GM12878 (cell line): ENCODE results near the gene TUBA3C. TPM values are rescaled to one million over a fixed set of nuclear protein-coding genes. Genes with fewer than 3 reads are reported as not detected.

Source experiments
- ATAC-seq: fragments of 200-7000 bp; cut with Tn5 transposase; 3 replicates; pipeline ENCODE4 v1.9.1; 2020; ENCODE audit warnings: mild to moderate bottlenecking, moderate library complexity
- BruUV-seq: library from RNA; stranded (reverse); fragments of 400-500 nt; replicated peaks from 2 replicates; lab custom pipeline; 2021; lab: Mats Ljungman, UMichigan
- CTCF ChIA-PET: fragments of 300-600 bp; sonication (Branson Sonifier 250); formaldehyde crosslinking; extraction: SDS; loops from one replicate; lab custom pipeline; 2021; ENCODE audit warnings: inconsistent platforms; lab: Yijun Ruan, JAX
- POLR2A ChIA-PET: fragments of 350-600 bp; formaldehyde crosslinking; extraction: SDS; loops from one replicate; lab custom pipeline; 2021; ENCODE audit warnings: inconsistent platforms; lab: Charles Lee
- RAD21 ChIA-PET: fragments of 300-600 bp; sonication (Branson Sonifier 250); formaldehyde crosslinking; loops from one replicate; lab custom pipeline; 2023; ENCODE audit warnings: antibody characterized with exemption; ENCODE audit not compliant: unreplicated experiment; lab: Charles Lee
- SMC1A ChIA-PET: fragments of 300-600 bp; sonication (Branson Sonifier 250); formaldehyde crosslinking; loops from one replicate; lab custom pipeline; 2023; ENCODE audit not compliant: unreplicated experiment, uncharacterized antibody; lab: Charles Lee
- DNase-seq: peaks from one replicate; pipeline ENCODE4 v3.0.0-alpha.2; 2011; ENCODE audit warnings: low read depth, low spot score
- FAIRE-seq: peaks from 3 replicates; lab custom pipeline; 2011; peaks lifted over from hg19 to GRCh38; lab: Jason Lieb, UNC
- H2AFZ ChIP-seq: 2 replicates; pipeline ENCODE4 v1.6.0; 2011; ENCODE audit warnings: low read depth, low read length, control low read depth; ENCODE audit not compliant: control insufficient read depth
- H3K27ac ChIP-seq: 2 replicates; pipeline ENCODE4 v1.5.1; 2011; ENCODE audit warnings: control low read depth; ENCODE audit not compliant: control insufficient read depth, insufficient read depth
- H3K27me3 ChIP-seq, 2 experiments: replicated peaks in 1 of 2; 2 replicates each; pipeline versions ENCODE4 v1.6.0 to v1.6.1; 2011; ENCODE audit warnings: low read length in 1 of 2; ENCODE audit not compliant: control insufficient read depth in 2 of 2, insufficient read depth in 2 of 2
- H3K36me3 ChIP-seq, 2 experiments: 2 replicates each; pipeline ENCODE4 v1.5.1; 2011; ENCODE audit warnings: low read length in 1 of 2; ENCODE audit not compliant: control insufficient read depth in 2 of 2, insufficient read depth in 2 of 2
- H3K4me1 ChIP-seq: 2 replicates; pipeline ENCODE4 v1.6.1; 2011; ENCODE audit warnings: mild to moderate bottlenecking, low read length, moderate library complexity, mixed read lengths; ENCODE audit not compliant: control insufficient read depth, insufficient read depth
- H3K4me2 ChIP-seq: 2 replicates; pipeline ENCODE4 v1.6.0; 2011; ENCODE audit warnings: control low read depth; ENCODE audit not compliant: control insufficient read depth, insufficient read depth
- H3K4me3 ChIP-seq: fragments of 200-600 bp; sonication (generic); 2 replicates; pipeline ENCODE4 v1.5.1; 2016
- H3K79me2 ChIP-seq: 2 replicates; pipeline ENCODE4 v1.6.0; 2011; ENCODE audit warnings: low read length; ENCODE audit not compliant: control insufficient read depth, insufficient read depth
- H3K9ac ChIP-seq: 2 replicates; pipeline ENCODE4 v1.8.0; 2011; ENCODE audit warnings: low read length, control low read depth, mixed read lengths; ENCODE audit not compliant: control insufficient read depth, insufficient read depth
- H3K9me3 ChIP-seq: replicated peaks from 3 replicates; pipeline ENCODE4 v1.5.1; 2011; ENCODE audit warnings: mild to moderate bottlenecking, low read length; ENCODE audit not compliant: control insufficient read depth, insufficient read depth
- H4K20me1 ChIP-seq: 2 replicates; pipeline ENCODE4 v1.6.0; 2011; ENCODE audit not compliant: control insufficient read depth, insufficient read depth
- CTCF ChIP-seq, 3 experiments: IDR thresholded peaks in 2 of 3; conservative IDR thresholded peaks in 1 of 3; 2 replicates each; pipeline ENCODE4 v1.5.1; 2011; ENCODE audit warnings: low read depth in 3 of 3, low read length in 3 of 3, mild to moderate bottlenecking in 3 of 3, control low read depth in 2 of 3, moderate library complexity in 2 of 3, inconsistent platforms in 1 of 3, mixed read lengths in 1 of 3; ENCODE audit not compliant: control insufficient read depth in 2 of 3, insufficient read depth in 1 of 3; ENCODE audit errors: extremely low read depth in 1 of 3
- EED ChIP-seq: sonication (generic); IDR thresholded peaks from 2 replicates; pipeline ENCODE4 v1.6.1; 2016; ENCODE audit warnings: antibody characterized with exemption, low read depth
- KLF5 ChIP-seq: fragments of 450-650 bp; IDR thresholded peaks from 2 replicates; pipeline ENCODE4 v1.6.1; 2014; ENCODE audit warnings: mild to moderate bottlenecking; ENCODE audit not compliant: partially characterized antibody
- RAD21 ChIP-seq: IDR thresholded peaks from 2 replicates; pipeline ENCODE4 v1.6.1; 2011; ENCODE audit warnings: mild to moderate bottlenecking, low read depth, low read length, moderate library complexity; ENCODE audit not compliant: insufficient read depth
- SMC3 ChIP-seq: IDR thresholded peaks from 2 replicates; pipeline ENCODE4 v1.6.1; 2011; ENCODE audit warnings: low read length, improper control_type of control experiment, borderline replicate concordance
- WGBS: methylation state at CpG from one replicate; pipeline ENCODE4 v1.1.6; 2016; ENCODE audit warnings: low lambda C conversion rate; ENCODE audit not compliant: insufficient replicate concordance, insufficient coverage; ENCODE audit errors: missing lambda C conversion rate; 5-methylcytosine and 5-hydroxymethylcytosine counted together
- in situ Hi-C: fragments of 300-500 bp; cut with MboI; formaldehyde crosslinking; loops from 9 replicates; pipeline ENCODE4 v1.14.3; 2018; ENCODE audit warnings: mixed read lengths
- intact Hi-C: fragments of 100-400 bp; cut with micrococcal nuclease; formaldehyde crosslinking; loops from one replicate; pipeline ENCODE4 v1.14.2; 2022; ENCODE audit not compliant: unreplicated experiment
- polyA plus RNA-seq, 11 experiments: library from polyadenylated mRNA; depleted of rRNA in 4 of 11; unstranded in 6 of 11; stranded (reverse) in 5 of 11; fragments of >200 nt; fragmentation: Nextera tagmentation in 4 of 11; fragmentation: Illumina TruSeq in 1 of 11; extraction: Ambion mirVana in 4 of 11; extraction: Trizol in 1 of 11; gene quantifications; 1 replicate in 1 of 11; 2 replicates in 10 of 11; pipeline versions ENCODE4 v1.2.1 to v1.2.3, GENCODE V29; 2011 to 2016; ENCODE audit warnings: inconsistent platforms in 2 of 11, missing spikeins in 2 of 11, low read depth in 1 of 11
- total RNA-seq, 4 experiments: library from RNA; depleted of rRNA in 3 of 4; stranded (reverse); fragments of >200 nt in 3 of 4; fragmentation: Illumina TruSeq in 1 of 4; extraction: Trizol in 1 of 4; gene quantifications; 2 replicates each; pipeline versions ENCODE4 v1.2.1 to v1.2.3, GENCODE V29; 2013 to 2021

TUBA3C gene
- total and polyA plus RNA-seq, 10 of the 15 experiments (the other 5 are each of a cell fraction or from before 2014, with no cell fraction given) = 0.04 to 4.5 (median 0.31) TPM; not detected in 5

GRCh38 chr13:19153782-19154450, 27.7 kb downstream of the TUBA3C start:
- ChIA-PET RAD21 (interaction anchor here (0.7 to 1.1 kb wide), 2 partner anchors 33 to 433 kb away, joined by 3 read pairs; no protein-coding TSS in a partner anchor), CTCF (interaction anchor here (0.7 to 1.5 kb wide), 5 partner anchors 15 to 285 kb away, joined by 3 to 5 read pairs (median 3); no protein-coding TSS in a partner anchor), POLR2A (no interaction called here), SMC1A (interaction anchor here (0.9 to 1.3 kb wide), 2 partner anchors 85 to 131 kb away, joined by 3 read pairs; no protein-coding TSS in a partner anchor)
- in situ Hi-C loops = no loop called here
- no TSS peak for BruUV-seq
- no peaks in the 10 kb centered on the region for H3K4me1 ChIP-seq
- H3K9me3 ChIP-seq = no peaks in the 10 kb centered on the region; the same call in 2 of the 3 replicates
- no peak overlapping the region for H2AFZ ChIP-seq
- no peak overlapping the region for H3K9ac ChIP-seq
- H4K20me1 ChIP-seq = no peaks in the 10 kb centered on the region
- DNase-seq = no peak
- no peaks in the 10 kb centered on the region for H3K79me2 ChIP-seq
- no peaks in the 10 kb centered on the region for H3K27me3 ChIP-seq
- intact Hi-C loops = no loop called here
- ATAC-seq = no peak
- TF ChIP-seq EED = no peak
- TF ChIP-seq RAD21 = peak; percentile 65
- no peak for TF ChIP-seq KLF5
- TF ChIP-seq CTCF (IDR thresholded peaks at IDR 0.05 in 2 of 3, conservative IDR thresholded peaks at IDR 0.05 in 1 of 3; ENCODE audit: control insufficient read depth in 2 of 3, extremely low read depth in 1 of 3, insufficient read depth in 1 of 3, low read depth in 3 of 3, low read length in 3 of 3) = peak in 1 of 3 experiments; percentile 12; a peak in 1 of 6 replicates
- TF ChIP-seq SMC3 = 0 out of 2 replicates have a peak, but pooled peaks have one; percentile 19
- FAIRE-seq = no peak
- no peak overlapping the region for H3K4me2 ChIP-seq
- 19% methylated on average over 9 of the region's 9 CpGs for WGBS
- no peaks in the 10 kb centered on the region for H3K36me3 ChIP-seq
- no peak overlapping the region for H3K27ac ChIP-seq
- H3K4me3 ChIP-seq = no peak overlapping the region
